Measurements from ENCODE around the gene CLMN.

The CLMN gene

GRCh38 chr14:95303552-95303951 lies 16.2 kb downstream of the CLMN start:
- no peak for DNase-seq (ENCODE audit: low read depth in 2 of 2)

- DNase-seq (ENCODE audit: low read depth in 2 of 2): no peak
These were observed 16.8 kb downstream of the CLMN start for GRCh38 chr14:95302667-95303506.

- DNase-seq (ENCODE audit: low read depth in 2 of 2): no peak
These were observed 18.1 kb downstream of the CLMN start for GRCh38 chr14:95301527-95302187.

- no peak for DNase-seq (ENCODE audit: low read depth in 2 of 2)
These were observed 18.8 kb downstream of the CLMN start for GRCh38 chr14:95300697-95301526.

GRCh38 chr14:95300002-95300696 lies 19.6 kb downstream of the CLMN start:
- no peak for DNase-seq (ENCODE audit: low read depth in 2 of 2)

- no peak for DNase-seq (ENCODE audit: low read depth in 2 of 2)
These were observed 20.4 kb downstream of the CLMN start for GRCh38 chr14:95299271-95299670.

- DNase-seq (ENCODE audit: low read depth in 2 of 2): no peak
These were observed 21.9 kb downstream of the CLMN start for GRCh38 chr14:95297832-95298231.

- DNase-seq (ENCODE audit: low read depth in 2 of 2): no peak
These were observed 22.7 kb downstream of the CLMN start for GRCh38 chr14:95296966-95297365.

GRCh38 chr14:95295600-95296376 lies 23.9 kb downstream of the CLMN start:
- DNase-seq (ENCODE audit: low read depth in 2 of 2): no peak

- DNase-seq (ENCODE audit: low read depth in 2 of 2): no peak
These were observed 24.7 kb downstream of the CLMN start for GRCh38 chr14:95294834-95295599.

- DNase-seq (ENCODE audit: low read depth in 2 of 2): no peak
These were observed 25.4 kb downstream of the CLMN start for GRCh38 chr14:95294320-95294719.

- DNase-seq (ENCODE audit: low read depth in 2 of 2): no peak
These were observed 26.3 kb downstream of the CLMN start for GRCh38 chr14:95293449-95293848.

GRCh38 chr14:95292660-95293425 lies 26.9 kb downstream of the CLMN start:
- DNase-seq (ENCODE audit: low read depth in 2 of 2): no peak

- DNase-seq (ENCODE audit: low read depth in 2 of 2): no peak
These were observed 27.7 kb downstream of the CLMN start for GRCh38 chr14:95291859-95292542.

GRCh38 chr14:95290871-95291431 lies 28.8 kb downstream of the CLMN start:
- no peak for DNase-seq (ENCODE audit: low read depth in 2 of 2)

GRCh38 chr14:95290021-95290420 lies 29.7 kb downstream of the CLMN start:
- no peak for DNase-seq (ENCODE audit: low read depth in 2 of 2)

- DNase-seq (ENCODE audit: low read depth in 2 of 2): no peak
These were observed 30.2 kb downstream of the CLMN start for GRCh38 chr14:95289323-95290010.
